ENCODE measurements around the gene FARSA.
A peak's percentile ranks its signal among the peaks of the same experiment; 100 is the strongest.
"Not testable (repeated sequence)": the region's sequence is repeated elsewhere in the genome, so short reads cannot be mapped to it uniquely, and the experiment has no call there.

The FARSA gene

DNA sequence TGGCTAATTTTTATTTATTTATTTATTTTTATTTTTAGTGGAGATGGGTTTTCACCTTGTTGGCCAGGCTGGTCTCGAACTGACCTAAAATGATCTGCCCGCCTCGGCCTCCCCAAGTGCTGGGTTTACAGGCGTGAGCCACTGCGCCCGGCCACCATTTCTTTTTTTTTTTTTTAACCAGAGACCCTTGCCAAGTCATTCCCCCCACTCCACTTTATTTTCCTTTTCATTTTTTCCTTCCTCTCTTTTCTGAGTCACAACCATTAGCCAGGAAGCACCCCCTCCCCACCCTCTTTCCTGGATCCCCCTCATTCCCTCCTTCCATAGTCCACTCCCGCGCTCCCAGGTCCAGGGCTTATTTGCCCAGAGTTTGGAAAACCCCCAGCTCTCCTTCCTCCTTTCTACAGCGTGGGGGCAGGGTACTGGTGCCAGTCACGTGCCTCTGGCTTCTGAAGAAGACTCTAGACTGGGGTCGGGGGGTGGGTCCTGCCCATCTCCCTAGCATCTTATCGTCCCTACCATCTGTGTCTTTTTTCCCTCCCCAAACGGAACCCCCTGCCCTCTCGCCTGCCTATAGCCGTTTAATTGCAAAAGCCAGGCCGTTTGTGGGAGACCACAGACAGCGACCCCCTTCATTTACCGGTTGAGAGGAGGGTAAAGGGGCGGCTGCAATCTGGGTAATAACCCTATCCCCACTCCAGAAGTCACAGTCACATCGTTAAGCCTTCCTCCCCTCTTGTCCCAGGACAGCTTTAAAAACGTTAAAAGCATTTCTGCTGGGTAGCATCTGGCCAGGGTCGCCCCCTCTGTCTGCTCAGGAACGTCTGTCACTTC, 3.8 kb upstream of the FARSA start:
- DNase-seq = no peak

GRCh38 chr19:12936582-12936981, 3.1 kb upstream of the FARSA start:
- DNase-seq = no peak

GRCh38 chr19:12935071-12935470, 1.6 kb upstream of the FARSA start:
- DNase-seq = no peak

DNA sequence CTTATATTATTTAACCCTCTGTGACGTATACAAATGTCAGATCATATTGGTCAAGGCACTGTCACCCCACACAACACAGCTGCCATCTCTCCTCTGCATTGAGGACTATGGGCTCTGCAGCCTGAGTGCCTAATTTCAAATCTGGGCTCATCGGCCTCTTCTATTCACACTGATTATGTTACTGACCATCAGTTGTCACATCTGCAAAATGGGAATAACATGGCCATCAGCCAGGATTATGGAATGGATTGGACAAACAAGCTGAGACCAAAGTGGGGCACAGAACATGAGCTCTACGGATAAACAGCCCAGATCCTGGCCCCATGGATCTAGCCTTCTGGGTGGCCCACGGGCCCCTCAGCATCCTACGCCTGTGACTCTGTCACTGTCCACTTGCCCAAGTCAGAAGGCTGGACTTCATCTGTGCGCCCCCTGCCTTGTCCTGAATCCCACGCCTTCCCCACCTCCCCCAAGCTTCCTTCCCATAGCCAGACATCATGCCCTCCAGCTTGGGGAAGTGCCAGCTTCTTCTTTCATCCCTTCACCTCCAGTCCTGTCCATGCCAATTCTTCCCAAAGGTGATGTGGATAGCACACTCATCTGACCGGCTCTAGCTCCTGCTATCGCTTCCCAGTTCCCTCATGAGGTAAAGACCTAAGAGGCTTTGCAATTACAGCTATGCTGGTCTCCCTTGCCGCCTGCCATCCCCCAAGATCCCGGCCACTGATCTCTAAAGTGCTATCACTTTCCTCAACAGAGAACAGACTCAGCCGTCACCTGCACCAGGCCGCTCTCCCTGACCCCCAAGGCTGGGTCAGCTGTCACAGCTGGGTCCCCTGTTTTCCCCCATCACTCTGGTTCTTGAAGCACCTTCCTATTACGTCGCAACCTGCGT, 872 bp downstream of the FARSA start:
- no peak for DNase-seq

GRCh38 chr19:12930002-12930645, 3.4 kb downstream of the FARSA start:
- no peak for DNase-seq

GRCh38 chr19:12924621-12925310, 8.7 kb downstream of the FARSA start:
- no peak for DNase-seq

GRCh38 chr19:12922959-12923358, 10.6 kb downstream of the FARSA start:
- DNase-seq = no peak

GRCh38 chr19:12921047-12921446, 12.5 kb downstream of the FARSA start:
- DNase-seq = no peak

GRCh38 chr19:12918253-12918652, 15.3 kb downstream of the FARSA start:
- DNase-seq = no peak

GRCh38 chr19:12915860-12916259, 17.7 kb downstream of the FARSA start:
- DNase-seq = not testable (repeated sequence)

GRCh38 chr19:12913851-12914690, 19.4 kb downstream of the FARSA start:
- no peak for DNase-seq

DNA sequence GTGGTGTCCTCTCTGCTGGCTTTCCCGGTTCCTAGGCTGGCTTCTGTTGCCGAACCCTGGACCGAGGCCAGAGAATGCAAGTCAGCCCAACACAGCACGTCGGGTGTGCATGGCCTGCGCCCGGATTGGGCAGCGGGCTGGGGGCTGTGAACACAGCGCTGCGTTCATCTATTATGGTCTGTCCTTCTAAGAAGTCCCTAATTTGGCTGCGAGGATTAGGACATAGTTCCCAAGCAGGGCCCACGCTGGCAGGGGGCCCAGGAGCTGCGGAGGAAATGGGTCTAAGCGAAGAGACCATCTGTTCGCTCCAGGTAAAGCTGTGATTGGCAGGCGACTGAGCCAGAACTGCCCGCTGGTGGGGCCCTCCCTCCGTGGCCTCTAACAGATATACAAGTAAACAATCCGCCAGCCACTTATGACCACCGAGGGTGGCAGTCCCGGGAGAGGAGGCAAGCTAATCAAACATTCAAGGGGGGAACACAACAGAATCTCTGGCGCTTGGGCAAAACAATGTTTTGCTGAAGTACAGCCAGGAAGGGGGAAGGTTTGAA, 20.4 kb downstream of the FARSA start:
- DNase-seq = no peak

DNA sequence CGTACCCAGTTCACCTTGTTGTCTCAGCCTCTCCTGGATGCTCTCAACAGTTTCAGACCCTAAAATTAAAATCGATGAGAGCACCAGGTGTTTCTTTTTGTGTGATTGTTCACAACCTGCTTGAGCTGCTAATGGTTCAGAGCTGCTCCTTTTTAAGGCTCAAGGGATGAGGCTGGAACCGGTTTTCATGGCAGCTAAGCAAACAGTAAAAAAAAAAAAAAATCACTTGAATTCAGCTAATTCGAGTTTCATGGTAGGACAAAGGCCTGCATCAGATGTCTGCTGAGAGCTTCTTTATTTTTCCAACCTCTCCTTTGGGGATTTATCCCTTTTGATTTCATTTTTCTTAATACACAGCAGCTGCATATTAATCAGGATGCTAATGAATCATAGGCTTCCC, 20.9 kb downstream of the FARSA start:
- no peak for DNase-seq

- DNase-seq = no peak
Measured at GRCh38 chr19:12907166-12907565, 26.3 kb downstream of the FARSA start.

DNA sequence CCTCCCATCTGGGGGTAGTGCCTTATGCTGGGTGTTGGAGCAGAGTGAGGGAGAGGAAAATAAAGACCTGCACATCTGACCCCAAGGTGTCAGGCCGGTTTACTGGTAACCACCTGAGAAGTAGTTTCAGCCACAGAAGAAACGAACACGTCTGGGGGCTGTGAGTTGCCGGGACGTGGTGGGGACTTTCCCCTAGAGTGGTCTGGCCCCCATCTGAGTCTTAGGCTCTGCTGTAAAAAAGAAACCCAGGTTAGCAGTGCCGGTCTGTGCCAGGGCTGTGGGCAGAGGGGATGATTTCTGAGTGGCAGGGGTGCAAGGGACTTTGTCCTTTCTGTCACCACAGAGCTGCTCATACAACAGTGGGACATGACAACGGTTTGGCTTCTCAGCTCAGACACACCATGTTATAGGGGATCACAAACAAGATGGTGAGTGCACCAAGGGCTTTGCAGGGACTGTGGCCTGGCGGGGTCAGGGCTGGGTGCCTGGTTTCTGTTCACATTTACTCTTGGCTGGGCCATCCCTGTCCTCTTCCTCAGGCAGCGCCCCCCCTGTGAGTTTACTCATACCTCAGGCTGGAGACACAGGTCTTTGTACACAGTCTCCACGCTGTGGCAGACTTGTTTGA, 33.5 kb downstream of the FARSA start:
- no peak for DNase-seq

GRCh38 chr19:12896460-12896859, 37.1 kb downstream of the FARSA start:
- no peak for DNase-seq

GRCh38 chr19:12893582-12893981, 39.9 kb downstream of the FARSA start:
- DNase-seq = no peak

- no peak for DNase-seq
Measured at GRCh38 chr19:12891553-12892021, 41.9 kb downstream of the FARSA start.

DNA sequence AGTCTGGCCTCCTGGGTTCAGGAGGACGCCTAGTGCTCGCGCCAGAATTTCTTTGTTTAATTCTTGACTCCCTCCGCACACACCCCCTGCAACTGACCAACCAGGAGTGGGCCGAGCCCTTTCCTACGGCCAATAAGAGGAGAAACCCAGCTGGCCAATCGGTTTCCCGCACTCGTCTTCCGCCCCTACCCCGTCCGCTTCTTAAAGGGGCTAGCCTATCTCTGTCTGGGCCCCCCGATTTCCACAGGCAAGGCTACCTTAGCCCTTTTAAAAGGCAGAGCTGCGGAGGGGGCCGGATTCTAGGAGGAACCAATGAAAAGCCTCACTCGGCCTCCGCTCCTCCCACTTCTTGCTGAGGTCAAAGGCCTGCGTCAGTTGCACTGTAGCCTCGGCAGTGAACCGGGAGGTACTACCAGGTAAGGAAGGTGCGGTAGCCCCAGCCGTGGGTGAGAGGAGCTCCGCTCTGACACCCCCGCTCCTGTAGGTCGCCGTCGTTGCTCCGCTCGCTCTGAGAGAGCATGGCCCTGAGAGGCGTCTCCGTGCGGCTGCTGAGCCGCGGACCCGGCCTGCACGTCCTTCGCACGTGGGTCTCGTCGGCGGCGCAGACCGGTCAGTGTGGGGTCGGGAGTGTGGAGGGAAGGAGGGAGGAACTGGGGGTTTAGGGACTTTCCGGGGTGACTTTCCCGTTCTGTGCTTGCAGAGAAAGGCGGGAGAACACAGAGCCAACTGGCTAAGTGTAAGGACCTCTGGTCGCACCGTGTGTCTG, 42.5 kb downstream of the FARSA start, which contains the start of gene GCDH:
Gene GCDH (plus strand): TSS at position 374 of the 766 bp plus-strand sequence. CDS start 145 bp downstream, at position 519.
- DNase-seq = peak; percentile 98 to 99

- DNase-seq = not testable (repeated sequence)
Measured at GRCh38 chr19:12890299-12890786, 43.2 kb downstream of the FARSA start.
